ENCODE data around the gene SH3BGRL3.
"Not testable (repeated sequence)": the region's sequence is repeated elsewhere in the genome, so short reads cannot be mapped to it uniquely, and the experiment has no call there.

Gene SH3BGRL3

GRCh38 chr1:26279456-26280332, at the start of gene SH3BGRL3:
SH3BGRL3 (plus strand) TSS chr1:26280086; CDS start chr1:26280156, 70 bp downstream.
- DNase-seq (ENCODE audit: low read depth in 2 of 2): peak; percentile 69 to 81

- not testable (repeated sequence) for DNase-seq (ENCODE audit: low read depth in 2 of 2)
These were observed 49.2 kb upstream of the SH3BGRL3 start for GRCh38 chr1:26230682-26231081.

GRCh38 chr1:26233903-26234643, 45.8 kb upstream of the SH3BGRL3 start, which contains the start of gene CEP85:
CEP85 (plus strand) TSS chr1:26234200; CDS start chr1:26239784, 5,584 bp downstream.
- DNase-seq (ENCODE audit: low read depth in 2 of 2): peak; percentile 96 to 98

GRCh38 chr1:26234644-26235370, 45.1 kb upstream of the SH3BGRL3 start:
- peak; percentile 2 to 5 for DNase-seq (ENCODE audit: low read depth in 2 of 2)

- DNase-seq (ENCODE audit: low read depth in 2 of 2): no peak
These were observed 42.5 kb upstream of the SH3BGRL3 start for GRCh38 chr1:26237230-26237966.

- DNase-seq (ENCODE audit: low read depth in 2 of 2): no peak
These were observed 40.0 kb upstream of the SH3BGRL3 start for GRCh38 chr1:26239936-26240335.

- no peak for DNase-seq (ENCODE audit: low read depth in 2 of 2)
These were observed 27.2 kb upstream of the SH3BGRL3 start for GRCh38 chr1:26252718-26253117.

- DNase-seq (ENCODE audit: low read depth in 2 of 2): no peak
These were observed 25.5 kb upstream of the SH3BGRL3 start for GRCh38 chr1:26254404-26254803.

- DNase-seq (ENCODE audit: low read depth in 2 of 2): no peak
These were observed 22.7 kb upstream of the SH3BGRL3 start for GRCh38 chr1:26257222-26257621.

- DNase-seq (ENCODE audit: low read depth in 2 of 2): no peak
These were observed 20.9 kb upstream of the SH3BGRL3 start for GRCh38 chr1:26259005-26259404.

GRCh38 chr1:26259578-26259977, 20.3 kb upstream of the SH3BGRL3 start:
- no peak for DNase-seq (ENCODE audit: low read depth in 2 of 2)

GRCh38 chr1:26263212-26263611, 16.7 kb upstream of the SH3BGRL3 start:
- no peak for DNase-seq (ENCODE audit: low read depth in 2 of 2)

- DNase-seq (ENCODE audit: low read depth in 2 of 2): no peak
These were observed 14.5 kb upstream of the SH3BGRL3 start for GRCh38 chr1:26265405-26265804.

- DNase-seq (ENCODE audit: low read depth in 2 of 2): no peak
These were observed 11.3 kb upstream of the SH3BGRL3 start for GRCh38 chr1:26268290-26269197.

- no peak for DNase-seq (ENCODE audit: low read depth in 2 of 2)
These were observed 10.7 kb upstream of the SH3BGRL3 start for GRCh38 chr1:26269198-26269550.

- no peak for DNase-seq (ENCODE audit: low read depth in 2 of 2)
These were observed 5.0 kb upstream of the SH3BGRL3 start for GRCh38 chr1:26274801-26275425.

- DNase-seq (ENCODE audit: low read depth in 2 of 2): peak; percentile 52 to 82
These were observed 4.1 kb upstream of the SH3BGRL3 start for GRCh38 chr1:26275580-26276431.

- DNase-seq (ENCODE audit: low read depth in 2 of 2): no peak
These were observed 3.5 kb upstream of the SH3BGRL3 start for GRCh38 chr1:26276432-26276838.

GRCh38 chr1:26277261-26277661, 2.6 kb upstream of the SH3BGRL3 start:
- DNase-seq (ENCODE audit: low read depth in 2 of 2): no peak

Measured in stimulated activated CD4-positive, alpha-beta T cell treated with anti-CD3 and anti-CD28 coated beads, Interleukin-12 subunit alpha, Interleukin-12 subunit beta, amount 100 ng/mL, for 24 hours (primary cell).